Measurements from ENCODE around the gene GALNTL6.

The GALNTL6 gene

DNA sequence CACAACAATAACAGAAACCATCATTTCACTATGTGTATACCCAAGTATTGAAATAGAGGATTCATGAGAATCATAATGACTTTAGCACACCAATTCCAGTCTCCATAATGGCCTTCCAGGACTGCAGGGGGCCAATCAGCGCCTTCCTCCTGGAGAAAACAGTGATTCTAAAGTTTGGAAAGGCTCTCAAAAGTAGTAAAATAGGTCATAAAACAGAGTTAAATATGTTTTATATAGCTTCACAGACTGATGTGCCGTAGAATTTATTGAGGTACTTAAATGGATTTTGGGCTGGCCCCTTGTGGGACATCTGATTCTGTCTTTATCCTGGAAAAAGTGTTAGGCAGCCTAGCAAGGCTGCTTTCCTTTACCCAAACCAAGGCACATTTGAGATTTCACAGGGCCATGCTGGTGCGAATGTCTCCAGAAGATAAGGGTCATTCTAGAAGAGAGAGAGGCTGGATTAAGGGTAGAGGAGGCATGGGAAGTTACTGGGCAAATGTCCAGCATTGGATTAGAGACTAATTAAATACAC lies 543.9 kb downstream of the GALNTL6 start:
- TF ChIP-seq CTCF (IDR thresholded peaks at IDR 0.05; ENCODE audit: borderline replicate concordance, insufficient read depth, low read depth, low read length), result no peak
- no peak overlapping the region for H3K4me3 ChIP-seq (ENCODE audit: low read depth, low read length)

- no peak for TF ChIP-seq CTCF (IDR thresholded peaks at IDR 0.05; ENCODE audit: borderline replicate concordance, insufficient read depth, low read depth, low read length)
- no peak overlapping the region for H3K4me3 ChIP-seq (ENCODE audit: low read depth, low read length)
Measured at GRCh38 chr4:172362569-172362968, 549.4 kb downstream of the GALNTL6 start.

DNA sequence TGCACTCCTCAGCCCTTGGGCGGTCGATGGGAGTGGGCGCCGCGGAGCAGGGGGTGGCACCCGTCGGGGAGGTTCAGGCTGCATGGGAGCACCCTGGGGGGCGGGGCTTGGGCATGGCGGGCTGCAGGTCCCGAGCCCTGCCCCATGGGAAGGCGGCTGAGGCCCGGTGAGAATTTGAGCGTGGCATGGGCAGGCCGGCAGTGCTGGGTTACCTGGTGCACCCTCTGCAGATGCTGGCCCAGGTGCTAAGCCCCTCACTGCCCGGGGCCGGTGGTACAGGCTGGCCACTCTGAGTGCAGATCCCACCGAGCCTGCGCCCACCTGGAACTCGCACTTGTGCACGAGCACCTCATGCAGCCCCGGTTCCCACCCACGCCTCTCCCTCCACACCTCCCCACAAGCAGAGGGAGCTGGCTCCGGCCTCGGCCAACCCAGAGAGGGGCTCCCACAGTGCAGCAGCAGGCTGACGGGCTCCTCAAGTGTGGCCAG lies 556.3 kb downstream of the GALNTL6 start:
- no peak overlapping the region for H3K4me3 ChIP-seq (ENCODE audit: low read depth, low read length)
- no peak for TF ChIP-seq CTCF (IDR thresholded peaks at IDR 0.05; ENCODE audit: borderline replicate concordance, insufficient read depth, low read depth, low read length)

DNA sequence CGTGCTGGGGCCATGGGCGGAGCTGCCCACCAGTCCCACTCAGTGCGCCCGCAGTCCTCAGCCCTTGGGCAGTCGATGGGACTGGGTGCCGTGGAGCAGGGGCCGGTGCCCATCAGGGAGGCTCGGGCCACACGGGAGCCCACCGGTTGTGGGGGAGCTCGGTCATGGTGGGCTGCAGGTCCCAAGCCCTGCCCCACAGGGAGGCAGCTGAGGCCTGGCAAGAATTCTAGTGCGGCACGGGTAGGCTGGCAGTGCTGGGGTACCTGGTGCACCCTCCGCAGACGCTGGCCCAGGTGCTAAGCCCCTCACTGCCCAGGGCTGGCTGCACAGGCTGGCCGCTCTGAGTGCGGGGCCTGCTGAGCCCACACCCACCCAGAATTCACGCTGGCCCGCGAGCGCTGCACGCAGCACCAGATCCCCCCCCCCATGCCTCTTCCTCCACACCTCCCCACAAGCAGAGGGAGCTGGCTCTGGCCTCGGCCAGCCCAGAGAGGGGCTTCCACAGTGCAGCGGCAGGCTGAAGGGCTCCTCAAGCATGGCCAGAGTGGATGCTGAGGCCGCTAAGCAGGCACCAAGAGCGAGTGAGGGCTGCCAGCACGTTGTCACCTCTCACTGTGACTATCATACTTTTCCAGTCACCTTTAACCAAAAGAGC lies 564.4 kb downstream of the GALNTL6 start:
- TF ChIP-seq CTCF (IDR thresholded peaks at IDR 0.05; ENCODE audit: borderline replicate concordance, insufficient read depth, low read depth, low read length), result no peak
- no peak overlapping the region for H3K4me3 ChIP-seq (ENCODE audit: low read depth, low read length)

GRCh38 chr4:172379834-172380233 lies 566.6 kb downstream of the GALNTL6 start:
- H3K4me3 ChIP-seq (ENCODE audit: low read depth, low read length), result no peak overlapping the region
- no peak for TF ChIP-seq CTCF (IDR thresholded peaks at IDR 0.05; ENCODE audit: borderline replicate concordance, insufficient read depth, low read depth, low read length)

GRCh38 chr4:172390331-172390730 lies 577.1 kb downstream of the GALNTL6 start:
- no peak for TF ChIP-seq CTCF (IDR thresholded peaks at IDR 0.05; ENCODE audit: borderline replicate concordance, insufficient read depth, low read depth, low read length)
- H3K4me3 ChIP-seq (ENCODE audit: low read depth, low read length), result no peak overlapping the region

- TF ChIP-seq CTCF (IDR thresholded peaks at IDR 0.05; ENCODE audit: borderline replicate concordance, insufficient read depth, low read depth, low read length), result no peak
Measured at GRCh38 chr4:172392741-172393140, 579.5 kb downstream of the GALNTL6 start.

More at GRCh38 chr4:172392741-172393140, 579.5 kb downstream of the GALNTL6 start:
- H3K4me3 ChIP-seq (ENCODE audit: low read depth, low read length), result no peak overlapping the region
